TTC549 (cell line): ENCODE data around the gene ANKRD17.
"Not testable (repeated sequence)": the region's sequence is repeated elsewhere in the genome, so short reads cannot be mapped to it uniquely, and the experiment has no call there.

ENCODE experiments used
- FAIRE-seq: peaks from 2 replicates; lab custom pipeline; 2012; peaks lifted over from hg19 to GRCh38; lab: Jason Lieb, UNC

ANKRD17 gene

GRCh38 chr4:73244945-73245601 lies 13.5 kb downstream of the ANKRD17 start:
- no peak for FAIRE-seq

- no peak for FAIRE-seq
Observed at GRCh38 chr4:73237044-73237443, 21.6 kb downstream of the ANKRD17 start.

GRCh38 chr4:73236151-73236550 lies 22.4 kb downstream of the ANKRD17 start:
- FAIRE-seq, result no peak

- no peak for FAIRE-seq
Observed at GRCh38 chr4:73234712-73235111, 23.9 kb downstream of the ANKRD17 start.

- FAIRE-seq, result no peak
Observed at GRCh38 chr4:73231518-73232487, 26.8 kb downstream of the ANKRD17 start.

GRCh38 chr4:73230865-73231517 lies 27.6 kb downstream of the ANKRD17 start:
- FAIRE-seq, result no peak

- not testable (repeated sequence) for FAIRE-seq
Observed at GRCh38 chr4:73228800-73229199, 29.8 kb downstream of the ANKRD17 start.

GRCh38 chr4:73224886-73225285 lies 33.7 kb downstream of the ANKRD17 start:
- FAIRE-seq, result no peak

GRCh38 chr4:73223258-73223650 lies 35.3 kb downstream of the ANKRD17 start:
- no peak for FAIRE-seq

GRCh38 chr4:73222466-73223257 lies 35.9 kb downstream of the ANKRD17 start:
- FAIRE-seq, result peak; percentile 98

- no peak for FAIRE-seq
Observed at GRCh38 chr4:73221734-73222133, 36.9 kb downstream of the ANKRD17 start.

GRCh38 chr4:73220815-73221214 lies 37.8 kb downstream of the ANKRD17 start:
- FAIRE-seq, result peak; percentile 3

- no peak for FAIRE-seq
Observed at GRCh38 chr4:73213916-73214653, 44.5 kb downstream of the ANKRD17 start.

- no peak for FAIRE-seq
Observed at GRCh38 chr4:73212982-73213730, 45.4 kb downstream of the ANKRD17 start.

GRCh38 chr4:73211968-73212367 lies 46.6 kb downstream of the ANKRD17 start:
- no peak for FAIRE-seq

- no peak for FAIRE-seq
Observed at GRCh38 chr4:73208376-73208775, 50.2 kb downstream of the ANKRD17 start.

- FAIRE-seq, result no peak
Observed at GRCh38 chr4:73206236-73206635, 52.4 kb downstream of the ANKRD17 start.

GRCh38 chr4:73205482-73205881 lies 53.1 kb downstream of the ANKRD17 start:
- FAIRE-seq, result no peak

GRCh38 chr4:73203976-73204375 lies 54.6 kb downstream of the ANKRD17 start:
- FAIRE-seq, result not testable (repeated sequence)

- FAIRE-seq, result no peak
Observed at GRCh38 chr4:73197220-73197619, 61.4 kb downstream of the ANKRD17 start.

GRCh38 chr4:73194064-73194463 lies 64.5 kb downstream of the ANKRD17 start:
- FAIRE-seq, result no peak
